ENCODE data around the gene RACGAP1.

RACGAP1 gene

DNA sequence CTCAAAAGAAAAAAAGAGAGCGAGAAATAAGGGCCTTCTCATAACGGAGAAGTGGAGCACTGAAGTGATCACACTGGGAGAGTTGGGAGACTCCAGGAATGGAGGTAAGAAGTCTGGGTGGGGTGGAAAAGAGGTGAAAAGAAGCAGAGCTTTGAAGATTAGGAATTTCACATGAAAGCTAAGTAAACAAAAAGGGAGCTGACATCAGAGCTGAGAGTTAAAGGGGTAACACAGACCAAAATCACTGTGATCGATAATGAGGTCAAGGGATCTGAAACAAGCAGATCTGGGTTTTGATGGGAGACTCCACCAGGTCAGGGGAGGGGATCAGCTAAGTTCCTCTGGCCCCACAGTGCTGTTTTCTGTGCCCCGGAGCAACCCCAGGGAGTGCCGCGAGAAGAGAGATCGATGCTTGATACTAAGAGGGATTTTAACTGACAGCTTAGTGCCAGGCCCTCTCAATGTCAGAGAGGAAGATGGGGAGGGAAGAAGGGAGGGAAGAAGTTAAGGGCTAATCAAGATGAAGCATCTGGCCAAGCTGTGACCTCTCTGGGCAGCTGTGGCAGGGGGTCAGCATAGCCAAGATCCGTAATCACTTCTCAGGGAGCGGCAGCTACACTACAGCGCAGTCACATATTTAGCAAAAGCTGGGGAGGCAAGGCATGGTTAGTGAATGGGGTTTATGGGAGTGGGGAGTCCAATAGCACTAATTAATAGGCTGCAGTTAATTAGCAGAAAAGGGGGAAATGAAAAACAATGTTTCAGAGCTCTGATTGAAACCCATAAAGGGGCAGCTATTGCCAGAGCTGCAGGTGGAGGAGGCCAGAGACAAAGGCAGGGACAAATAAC, 44.6 kb downstream of the RACGAP1 start:
- Histone ChIP-seq H4K91ac (ENCODE audit: low read depth, low read length) (no peak overlapping the region), H3K36me3 (ENCODE audit: control insufficient read depth in 1 of 2, insufficient read depth in 2 of 2, low read length in 2 of 2) (peaks cover 2 to 3% of the 10 kb centered on the region in 2 experiments), H3K4ac (ENCODE audit: low read depth, low read length) (no peak overlapping the region), H3K23ac (ENCODE audit: low read length) (no peak overlapping the region), H3K9ac (ENCODE audit: low read length) (no peak overlapping the region), H3K79me1 (ENCODE audit: low read length) (no peaks in the 10 kb centered on the region), H3K27me3 (ENCODE audit: insufficient read depth, low read length) (no peaks in the 10 kb centered on the region), H3K4me1 (ENCODE audit: control insufficient read depth in 1 of 2, insufficient read depth in 2 of 2, low read length in 2 of 2) (no peaks in the 10 kb centered on the region), H3K14ac (ENCODE audit: low read length) (no peak overlapping the region), H2BK5ac (ENCODE audit: low read depth, low read length, poor library complexity) (no peak overlapping the region), H3K4me3 (ENCODE audit: low read depth, low read length) (no peak overlapping the region), H2BK12ac (ENCODE audit: low read length) (no peak overlapping the region), H4K8ac (ENCODE audit: low read depth, low read length) (no peak overlapping the region), H3K79me2 (ENCODE audit: control insufficient read depth, insufficient read depth, low read length, poor library complexity) (no peaks in the 10 kb centered on the region), H3K4me2 (ENCODE audit: low read length) (no peak overlapping the region), H2AK5ac (ENCODE audit: low read length) (no peak overlapping the region), H3K9me3 (ENCODE audit: insufficient read depth, low read depth, low read length) (no peaks in the 10 kb centered on the region), H3K27ac (ENCODE audit: low read depth, low read length) (no peak overlapping the region), H2BK120ac (ENCODE audit: insufficient read depth, low read length, poor library complexity) (no peak overlapping the region), H3K18ac (ENCODE audit: low read length) (no peak overlapping the region), H4K12ac (ENCODE audit: low read depth, low read length) (no peak overlapping the region), H2AFZ (ENCODE audit: insufficient read depth, low read length, poor library complexity) (no peak overlapping the region)
- no CpG with 5 or more reads among the region's 10 CpGs for WGBS (ENCODE audit: extremely low coverage, insufficient coverage, insufficient read length)
- DNase-seq: no peak

DNA sequence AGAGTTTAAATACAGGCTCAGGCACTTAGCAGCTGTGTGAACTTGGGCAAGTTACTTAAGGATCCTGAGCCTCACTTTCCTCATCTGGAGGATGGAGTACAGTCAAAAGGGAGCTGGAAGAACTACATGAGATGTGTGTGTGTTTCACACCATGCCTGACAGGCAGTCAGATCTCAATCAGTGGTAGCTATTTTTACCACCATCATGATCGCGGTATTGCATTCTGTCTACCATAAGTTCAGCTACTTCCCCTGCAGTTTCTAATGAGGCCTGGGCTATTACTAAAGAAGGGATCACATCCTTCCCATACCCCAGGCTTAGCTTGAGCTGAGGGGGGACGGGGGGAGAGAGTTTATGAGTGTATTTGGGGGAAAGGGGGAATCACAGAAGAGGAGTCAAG, 45.5 kb downstream of the RACGAP1 start:
- Histone ChIP-seq H2AK5ac (ENCODE audit: low read length) (no peak overlapping the region), H3K27me3 (ENCODE audit: insufficient read depth, low read length) (no peaks in the 10 kb centered on the region), H3K4me3 (ENCODE audit: low read depth, low read length) (no peak overlapping the region), H3K4me1 (ENCODE audit: control insufficient read depth in 1 of 2, insufficient read depth in 2 of 2, low read length in 2 of 2) (no peaks in the 10 kb centered on the region), H3K18ac (ENCODE audit: low read length) (no peak overlapping the region), H3K36me3 (ENCODE audit: control insufficient read depth in 1 of 2, insufficient read depth in 2 of 2, low read length in 2 of 2) (peaks cover 2 to 3% of the 10 kb centered on the region in 2 experiments), H3K79me2 (ENCODE audit: control insufficient read depth, insufficient read depth, low read length, poor library complexity) (no peaks in the 10 kb centered on the region), H3K79me1 (ENCODE audit: low read length) (no peaks in the 10 kb centered on the region), H3K9ac (ENCODE audit: low read length) (no peak overlapping the region), H4K91ac (ENCODE audit: low read depth, low read length) (no peak overlapping the region), H2BK12ac (ENCODE audit: low read length) (no peak overlapping the region), H4K8ac (ENCODE audit: low read depth, low read length) (no peak overlapping the region), H3K23ac (ENCODE audit: low read length) (no peak overlapping the region), H3K4ac (ENCODE audit: low read depth, low read length) (no peak overlapping the region), H4K12ac (ENCODE audit: low read depth, low read length) (no peak overlapping the region), H3K9me3 (ENCODE audit: insufficient read depth, low read depth, low read length) (no peaks in the 10 kb centered on the region), H3K4me2 (ENCODE audit: low read length) (no peak overlapping the region), H3K14ac (ENCODE audit: low read length) (no peak overlapping the region), H2BK5ac (ENCODE audit: low read depth, low read length, poor library complexity) (no peak overlapping the region), H2AFZ (ENCODE audit: insufficient read depth, low read length, poor library complexity) (no peak overlapping the region), H3K27ac (ENCODE audit: low read depth, low read length) (no peak overlapping the region), H2BK120ac (ENCODE audit: insufficient read depth, low read length, poor library complexity) (no peak overlapping the region)
- WGBS (ENCODE audit: extremely low coverage, insufficient coverage, insufficient read length): no CpG with 5 or more reads among the region's 3 CpGs
- DNase-seq: no peak

- no peaks in the 10 kb centered on the region for H3K79me1 ChIP-seq (ENCODE audit: low read length)
- DNase-seq: no peak
- H2BK5ac ChIP-seq (ENCODE audit: low read depth, low read length, poor library complexity): no peak overlapping the region
- no peak overlapping the region for H4K8ac ChIP-seq (ENCODE audit: low read depth, low read length)
- no peak overlapping the region for H2BK12ac ChIP-seq (ENCODE audit: low read length)
- H3K4me1 ChIP-seq (ENCODE audit: control insufficient read depth in 1 of 2, insufficient read depth in 2 of 2, low read length in 2 of 2): no peaks in the 10 kb centered on the region
- H3K14ac ChIP-seq (ENCODE audit: low read length): no peak overlapping the region
- no peaks in the 10 kb centered on the region for H3K27me3 ChIP-seq (ENCODE audit: insufficient read depth, low read length)
- H3K36me3 ChIP-seq (ENCODE audit: control insufficient read depth in 1 of 2, insufficient read depth in 2 of 2, low read length in 2 of 2): no peaks in the 10 kb centered on the region
- H3K9ac ChIP-seq (ENCODE audit: low read length): no peak overlapping the region
- no peak overlapping the region for H3K4me2 ChIP-seq (ENCODE audit: low read length)
- no peak overlapping the region for H2AK5ac ChIP-seq (ENCODE audit: low read length)
- no peak overlapping the region for H4K12ac ChIP-seq (ENCODE audit: low read depth, low read length)
- no peak overlapping the region for H2BK120ac ChIP-seq (ENCODE audit: insufficient read depth, low read length, poor library complexity)
- no peak overlapping the region for H3K4ac ChIP-seq (ENCODE audit: low read depth, low read length)
- no peaks in the 10 kb centered on the region for H3K9me3 ChIP-seq (ENCODE audit: insufficient read depth, low read depth, low read length)
- H3K18ac ChIP-seq (ENCODE audit: low read length): no peak overlapping the region
- no CpG with 5 or more reads among the region's 10 CpGs for WGBS (ENCODE audit: extremely low coverage, insufficient coverage, insufficient read length)
- H2AFZ ChIP-seq (ENCODE audit: insufficient read depth, low read length, poor library complexity): no peak overlapping the region
- H3K27ac ChIP-seq (ENCODE audit: low read depth, low read length): no peak overlapping the region
- no peak overlapping the region for H3K23ac ChIP-seq (ENCODE audit: low read length)
- no peak overlapping the region for H4K91ac ChIP-seq (ENCODE audit: low read depth, low read length)
- H3K4me3 ChIP-seq (ENCODE audit: low read depth, low read length): no peak overlapping the region
- H3K79me2 ChIP-seq (ENCODE audit: control insufficient read depth, insufficient read depth, low read length, poor library complexity): no peaks in the 10 kb centered on the region
Observed at GRCh38 chr12:49979016-49979586, 46.2 kb downstream of the RACGAP1 start.

GRCh38 chr12:49978125-49978524, 47.2 kb downstream of the RACGAP1 start:
- Histone ChIP-seq H3K27me3 (ENCODE audit: insufficient read depth, low read length) (no peaks in the 10 kb centered on the region), H2AK5ac (ENCODE audit: low read length) (no peak overlapping the region), H4K8ac (ENCODE audit: low read depth, low read length) (no peak overlapping the region), H3K4ac (ENCODE audit: low read depth, low read length) (no peak overlapping the region), H2BK120ac (ENCODE audit: insufficient read depth, low read length, poor library complexity) (no peak overlapping the region), H3K79me1 (ENCODE audit: low read length) (no peaks in the 10 kb centered on the region), H2BK5ac (ENCODE audit: low read depth, low read length, poor library complexity) (no peak overlapping the region), H3K9me3 (ENCODE audit: insufficient read depth, low read depth, low read length) (no peaks in the 10 kb centered on the region), H2BK12ac (ENCODE audit: low read length) (no peak overlapping the region), H3K14ac (ENCODE audit: low read length) (no peak overlapping the region), H3K36me3 (ENCODE audit: control insufficient read depth in 1 of 2, insufficient read depth in 2 of 2, low read length in 2 of 2) (no peaks in the 10 kb centered on the region), H3K4me3 (ENCODE audit: low read depth, low read length) (no peak overlapping the region), H4K91ac (ENCODE audit: low read depth, low read length) (no peak overlapping the region), H3K4me2 (ENCODE audit: low read length) (no peak overlapping the region), H3K9ac (ENCODE audit: low read length) (no peak overlapping the region), H3K23ac (ENCODE audit: low read length) (no peak overlapping the region), H3K18ac (ENCODE audit: low read length) (no peak overlapping the region), H3K27ac (ENCODE audit: low read depth, low read length) (no peak overlapping the region), H4K12ac (ENCODE audit: low read depth, low read length) (no peak overlapping the region), H2AFZ (ENCODE audit: insufficient read depth, low read length, poor library complexity) (no peak overlapping the region), H3K79me2 (ENCODE audit: control insufficient read depth, insufficient read depth, low read length, poor library complexity) (no peaks in the 10 kb centered on the region), H3K4me1 (ENCODE audit: control insufficient read depth in 1 of 2, insufficient read depth in 2 of 2, low read length in 2 of 2) (no peaks in the 10 kb centered on the region)
- DNase-seq: no peak
- WGBS (ENCODE audit: extremely low coverage, insufficient coverage, insufficient read length): no CpG with 5 or more reads among the region's 4 CpGs

All from trophoblast cell (in vitro differentiated cells and primary cell).